Breast epithelium (tissue), 4 donors: ENCODE results near the gene SYMPK. TPM values are rescaled to one million over a fixed set of nuclear protein-coding genes. Genes with fewer than 3 reads are reported as not detected.

Experiments used
- DNase-seq, 2 donors: peaks; one replicate each; pipeline ENCODE4 v3.0.0-alpha.2; 2019; ENCODE audit warnings: low spot score in 2 of 2
- H3K27ac ChIP-seq, 2 donors: fragments of 200-600 bp; sonication (generic) in 1 of 2; one replicate each; pipeline ENCODE4 v1.5.1; 2016 to 2019; ENCODE audit warnings: mild to moderate bottlenecking in 1 of 2
- H3K27me3 ChIP-seq, 2 donors: fragments of 200-600 bp; sonication (generic) in 1 of 2; one replicate each; pipeline versions ENCODE4 v1.5.1 to v1.6.0; 2017 to 2019; ENCODE audit warnings: control low read depth in 1 of 2, mild to moderate bottlenecking in 1 of 2
- H3K36me3 ChIP-seq: fragments of 200-600 bp; one replicate; pipeline ENCODE4 v1.5.1; 2019
- H3K4me1 ChIP-seq, 2 donors: fragments of 200-600 bp; sonication (generic); one replicate each; pipeline ENCODE4 v1.5.1; 2016 to 2019; ENCODE audit warnings: control low read depth in 1 of 2
- H3K4me3 ChIP-seq, 3 donors: fragments of 200-600 bp; sonication (generic); 1 replicate in 2 of 3; 2 replicates in 1 of 3; pipeline ENCODE4 v1.5.1; 2016 to 2019; ENCODE audit warnings: mild to moderate bottlenecking in 3 of 3, moderate library complexity in 2 of 3
- H3K9me3 ChIP-seq, 2 donors: fragments of 200-600 bp; sonication (generic) in 1 of 2; one replicate each; pipeline ENCODE4 v1.5.1; 2016 to 2019; ENCODE audit warnings: control low read depth in 1 of 2
- CTCF ChIP-seq, 3 donors: fragments of 450-650 bp; IDR thresholded peaks; one replicate each; pipeline ENCODE4 v1.5.1; 2016 to 2017; ENCODE audit warnings: antibody characterized with exemption in 3 of 3, mild to moderate bottlenecking in 3 of 3, moderate library complexity in 3 of 3
- POLR2A ChIP-seq: fragments of 450-650 bp; IDR thresholded peaks from one replicate; pipeline ENCODE4 v1.6.1; 2016; ENCODE audit warnings: antibody characterized with exemption, mild to moderate bottlenecking, moderate library complexity
- POLR2AphosphoS5 ChIP-seq, 3 donors: sonication (generic); formaldehyde crosslinking; IDR thresholded peaks; one replicate each; pipeline ENCODE4 v1.6.1; 2017; ENCODE audit warnings: antibody characterized with exemption in 3 of 3
- intact Hi-C: fragments of 100-400 bp; cut with DNase I; formaldehyde crosslinking; loops from one replicate; pipeline ENCODE4 v1.15.1; 2023; ENCODE audit warnings: low total_unique reads
- total RNA-seq, 3 donors: library from RNA; depleted of rRNA; stranded (reverse); fragments of >200 nt; gene quantifications; one replicate each; pipeline ENCODE4 v1.1.0, GENCODE V29; 2016

SYMPK gene
- total RNA-seq, 3 donors from 2014 or later = 24.3 to 50.8 (median 31.3) TPM

- no peak overlapping the region for H3K27ac ChIP-seq
- no peaks in the 10 kb centered on the region for H3K27me3 ChIP-seq
- intact Hi-C loops = no loop called here
- peaks cover 0 to 7% of the 10 kb centered on the region in 2 donors for H3K4me1 ChIP-seq
- peaks cover 11% of the 10 kb centered on the region for H3K36me3 ChIP-seq
- no peak overlapping the region for H3K4me3 ChIP-seq
- no peak for TF ChIP-seq POLR2A
- TF ChIP-seq POLR2AphosphoS5 (IDR thresholded peaks at IDR 0.05) = no peak
- no peak for TF ChIP-seq CTCF (IDR thresholded peaks at IDR 0.05)
- no peak for DNase-seq
- H3K9me3 ChIP-seq = no peaks in the 10 kb centered on the region
Observed at GRCh38 chr19:45828523-45828922, 34.4 kb downstream of the SYMPK start.

- Histone ChIP-seq H3K9me3 (no peaks in the 10 kb centered on the region), H3K27me3 (no peaks in the 10 kb centered on the region), H3K36me3 (peaks cover 13% of the 10 kb centered on the region), H3K27ac (no peak overlapping the region), H3K4me1 (peaks cover 0 to 7% of the 10 kb centered on the region in 2 donors), H3K4me3 (no peak overlapping the region)
- no peak for TF ChIP-seq POLR2A
- TF ChIP-seq CTCF (IDR thresholded peaks at IDR 0.05) = no peak
- no peak for TF ChIP-seq POLR2AphosphoS5 (IDR thresholded peaks at IDR 0.05)
- DNase-seq = no peak
- intact Hi-C loops = no loop called here
Observed at GRCh38 chr19:45827459-45828093, 35.4 kb downstream of the SYMPK start.

- intact Hi-C loops = no loop called here
- Histone ChIP-seq H3K4me3 (no peak overlapping the region), H3K4me1 (peaks cover 0 to 7% of the 10 kb centered on the region in 2 donors), H3K9me3 (no peaks in the 10 kb centered on the region), H3K36me3 (peaks cover 16% of the 10 kb centered on the region), H3K27me3 (no peaks in the 10 kb centered on the region), H3K27ac (no peak overlapping the region)
- TF ChIP-seq CTCF (IDR thresholded peaks at IDR 0.05) (no peak), POLR2AphosphoS5 (IDR thresholded peaks at IDR 0.05) (no peak), POLR2A (no peak)
- no peak for DNase-seq
Observed at GRCh38 chr19:45826934-45827333, 36.0 kb downstream of the SYMPK start.

- no peaks in the 10 kb centered on the region for H3K9me3 ChIP-seq
- H3K36me3 ChIP-seq = peaks cover 16% of the 10 kb centered on the region
- TF ChIP-seq CTCF (IDR thresholded peaks at IDR 0.05) (no peak), POLR2A (no peak), POLR2AphosphoS5 (IDR thresholded peaks at IDR 0.05) (no peak)
- H3K27me3 ChIP-seq = no peaks in the 10 kb centered on the region
- intact Hi-C loops = no loop called here
- DNase-seq = no peak
- peaks cover 0 to 7% of the 10 kb centered on the region in 2 donors for H3K4me1 ChIP-seq
- no peak overlapping the region for H3K4me3 ChIP-seq
- no peak overlapping the region for H3K27ac ChIP-seq
Observed at GRCh38 chr19:45825917-45826893, 36.7 kb downstream of the SYMPK start.

- Histone ChIP-seq H3K27ac (no peak overlapping the region), H3K4me3 (no peak overlapping the region), H3K27me3 (no peaks in the 10 kb centered on the region), H3K4me1 (peaks cover 0 to 7% of the 10 kb centered on the region in 2 donors), H3K36me3 (peaks cover 16% of the 10 kb centered on the region), H3K9me3 (no peaks in the 10 kb centered on the region)
- DNase-seq = no peak
- TF ChIP-seq POLR2AphosphoS5 (IDR thresholded peaks at IDR 0.05) (no peak), CTCF (IDR thresholded peaks at IDR 0.05) (no peak), POLR2A (no peak)
- intact Hi-C loops = no loop called here
Observed at GRCh38 chr19:45825263-45825605, 37.7 kb downstream of the SYMPK start.
